ENCODE results near the gene BTBD3. TPM values are rescaled to one million over a fixed set of nuclear protein-coding genes. Genes with fewer than 3 reads are reported as not detected.

The BTBD3 gene
- total RNA-seq, 1 experiment from 2014 or later: 38.5 TPM

- TF ChIP-seq ZNF532 (CRISPR knock-in tag; IDR thresholded peaks at IDR 0.05; ENCODE audit: borderline replicate concordance) (no peak), NR2C2 (CRISPR knock-in tag; IDR thresholded peaks at IDR 0.05) (no peak), ERG (CRISPR knock-in tag; IDR thresholded peaks at IDR 0.05) (no peak), ZNF425 (CRISPR knock-in tag; conservative IDR thresholded peaks at IDR 0.05) (no peak), ATF1 (CRISPR knock-in tag; IDR thresholded peaks at IDR 0.05) (no peak), MLX (CRISPR knock-in tag; IDR thresholded peaks at IDR 0.05) (no peak), ZNF219 (CRISPR knock-in tag; IDR thresholded peaks at IDR 0.05; ENCODE audit: borderline replicate concordance) (no peak), CREB1 (CRISPR knock-in tag; IDR thresholded peaks at IDR 0.05) (no peak), ATF2 (CRISPR knock-in tag; IDR thresholded peaks at IDR 0.05; ENCODE audit: borderline replicate concordance, low read depth) (no peak), IRF1 (CRISPR knock-in tag; IDR thresholded peaks at IDR 0.05) (no peak), E2F1 (CRISPR knock-in tag; IDR thresholded peaks at IDR 0.05) (no peak), TEAD4 (CRISPR knock-in tag; IDR thresholded peaks at IDR 0.05) (no peak)
These were observed 15.4 kb upstream of the BTBD3 start (continued) for GRCh38 chr20:11902285-11902697.

GRCh38 chr20:11905460-11906179 lies 12.1 kb upstream of the BTBD3 start:
- ATAC-seq (no peak), DNase-seq (ENCODE audit: low spot score) (no peak)
- H3K27ac Mint-ChIP-seq: no peak overlapping the region; the same call in 1 of the 2 replicates
- ChIA-PET CTCF (no interaction called here), POLR2A (no interaction called here)
- H3K27me3 Mint-ChIP-seq (ENCODE audit: low read depth): no peaks in the 10 kb centered on the region
- H3K36me3 Mint-ChIP-seq: peaks cover 6% of the 10 kb centered on the region
- peaks cover 41% of the 10 kb centered on the region for H3K4me1 Mint-ChIP-seq
- no peaks in the 10 kb centered on the region; the same call in 1 of the 2 replicates for H3K9me3 Mint-ChIP-seq
- H3K4me3 Mint-ChIP-seq: no peak overlapping the region
- TF ChIP-seq FOXJ3 (CRISPR knock-in tag; IDR thresholded peaks at IDR 0.05; ENCODE audit: borderline replicate concordance) (no peak), ZNF263 (CRISPR knock-in tag; IDR thresholded peaks at IDR 0.05; ENCODE audit: low read depth) (no peak), SOX15 (CRISPR knock-in tag; IDR thresholded peaks at IDR 0.05) (no peak), ZBTB43 (CRISPR knock-in tag; IDR thresholded peaks at IDR 0.05) (no peak), ZNF532 (CRISPR knock-in tag; IDR thresholded peaks at IDR 0.05; ENCODE audit: borderline replicate concordance) (no peak), GABPB1 (CRISPR knock-in tag; IDR thresholded peaks at IDR 0.05) (no peak)
